GM23338 (cell line): Measurements from ENCODE around the gene CARF.

Experiments
- CREB1 ChIP-seq: fragments of 250-450 bp; sonication (Bioruptor Pico); IDR thresholded peaks from 2 replicates; pipeline ENCODE4 v1.5.0; 2020; ENCODE audit warnings: low read depth, mild to moderate bottlenecking, moderate library complexity
- EZH2 ChIP-seq: fragments of 200-600 bp; sonication (generic); IDR thresholded peaks from one replicate; pipeline ENCODE4 v1.8.0; 2017; ENCODE audit warnings: antibody characterized with exemption, mild to moderate bottlenecking, low read depth; ENCODE audit not compliant: unreplicated experiment
- EZH2phosphoT487 ChIP-seq: fragments of 200-600 bp; sonication (generic); IDR thresholded peaks from one replicate; pipeline ENCODE4 v1.8.1; 2018; ENCODE audit warnings: antibody characterized with exemption; ENCODE audit not compliant: unreplicated experiment
- JUNB ChIP-seq: IDR thresholded peaks from one replicate; pipeline ENCODE4 v1.6.1; 2016; ENCODE audit warnings: antibody characterized with exemption; ENCODE audit not compliant: unreplicated experiment
- NANOG ChIP-seq: IDR thresholded peaks from 2 replicates; pipeline ENCODE4 v1.6.1; 2016; ENCODE audit warnings: antibody characterized with exemption, borderline replicate concordance
- POLR2AphosphoS5 ChIP-seq: IDR thresholded peaks from 2 replicates; pipeline ENCODE4 v1.6.1; 2016; ENCODE audit warnings: antibody characterized with exemption, low read depth
- STAT1 ChIP-seq: IDR thresholded peaks from one replicate; pipeline ENCODE4 v1.6.1; 2016; ENCODE audit warnings: antibody characterized with exemption; ENCODE audit not compliant: unreplicated experiment
- ZNF114 ChIP-seq: fragments of 250-450 bp; sonication (Bioruptor Pico); IDR thresholded peaks from 2 replicates; pipeline ENCODE4 v1.5.0; 2020; ENCODE audit warnings: mild to moderate bottlenecking, moderate library complexity
- ZNF331 ChIP-seq: fragments of 250-450 bp; sonication (Bioruptor Pico); IDR thresholded peaks from 2 replicates; pipeline ENCODE4 v1.5.0; 2020; ENCODE audit warnings: low read depth, mild to moderate bottlenecking, moderate library complexity
- TF ChIP-seq, protein P1 (sequence below), 2 experiments: fragments of 200-600 bp in 1 of 2; sonication (generic) in 1 of 2; conservative IDR thresholded peaks; 2 replicates each; pipeline versions ENCODE4 v1.5.1 to v1.6.1; 2016 to 2017; ENCODE audit warnings: antibody characterized with exemption in 2 of 2, low read depth in 2 of 2, mild to moderate bottlenecking in 2 of 2, moderate library complexity in 1 of 2
- TF ChIP-seq, protein P2 (sequence below): IDR thresholded peaks from 2 replicates; pipeline ENCODE4 v1.6.1; 2016; ENCODE audit warnings: antibody characterized with exemption
- TF ChIP-seq, protein P3 (sequence below): IDR thresholded peaks from one replicate; pipeline ENCODE4 v1.6.1; 2018; ENCODE audit warnings: antibody characterized with exemption; ENCODE audit not compliant: unreplicated experiment
- TF ChIP-seq, protein P4 (sequence below): fragments of 250-450 bp; sonication (Bioruptor Pico); IDR thresholded peaks from 2 replicates; pipeline ENCODE4 v1.5.0; 2020; ENCODE audit warnings: mild to moderate bottlenecking, moderate library complexity

DNA sequence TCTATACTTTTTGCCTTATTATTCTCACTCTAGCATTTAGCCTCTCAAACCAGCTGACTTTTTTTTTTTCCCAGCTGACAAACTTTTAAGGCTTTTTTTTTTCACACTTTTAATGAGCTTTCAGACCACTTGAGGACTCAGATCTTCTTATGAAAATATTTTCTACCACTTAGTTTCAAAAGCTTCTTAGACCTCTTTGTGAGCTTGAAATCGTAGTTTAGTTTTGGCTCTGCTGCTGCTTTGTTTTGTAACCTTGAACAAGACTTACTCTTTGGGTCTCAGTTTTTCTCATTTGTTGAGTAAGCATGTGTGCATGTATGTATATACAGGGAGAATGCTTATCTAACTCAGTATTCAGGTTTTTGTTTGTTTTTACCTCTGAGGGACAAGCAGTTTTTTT is 106.1 kb downstream of the CARF start:
- no peak for TF ChIP-seq JUNB
- no peak for TF ChIP-seq EZH2
- TF ChIP-seq, protein P1, sequence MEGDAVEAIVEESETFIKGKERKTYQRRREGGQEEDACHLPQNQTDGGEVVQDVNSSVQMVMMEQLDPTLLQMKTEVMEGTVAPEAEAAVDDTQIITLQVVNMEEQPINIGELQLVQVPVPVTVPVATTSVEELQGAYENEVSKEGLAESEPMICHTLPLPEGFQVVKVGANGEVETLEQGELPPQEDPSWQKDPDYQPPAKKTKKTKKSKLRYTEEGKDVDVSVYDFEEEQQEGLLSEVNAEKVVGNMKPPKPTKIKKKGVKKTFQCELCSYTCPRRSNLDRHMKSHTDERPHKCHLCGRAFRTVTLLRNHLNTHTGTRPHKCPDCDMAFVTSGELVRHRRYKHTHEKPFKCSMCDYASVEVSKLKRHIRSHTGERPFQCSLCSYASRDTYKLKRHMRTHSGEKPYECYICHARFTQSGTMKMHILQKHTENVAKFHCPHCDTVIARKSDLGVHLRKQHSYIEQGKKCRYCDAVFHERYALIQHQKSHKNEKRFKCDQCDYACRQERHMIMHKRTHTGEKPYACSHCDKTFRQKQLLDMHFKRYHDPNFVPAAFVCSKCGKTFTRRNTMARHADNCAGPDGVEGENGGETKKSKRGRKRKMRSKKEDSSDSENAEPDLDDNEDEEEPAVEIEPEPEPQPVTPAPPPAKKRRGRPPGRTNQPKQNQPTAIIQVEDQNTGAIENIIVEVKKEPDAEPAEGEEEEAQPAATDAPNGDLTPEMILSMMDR (conservative IDR thresholded peaks at IDR 0.05; ENCODE audit: low read depth in 2 of 2): no peak
- TF ChIP-seq POLR2AphosphoS5: no peak
- TF ChIP-seq, protein P2, sequence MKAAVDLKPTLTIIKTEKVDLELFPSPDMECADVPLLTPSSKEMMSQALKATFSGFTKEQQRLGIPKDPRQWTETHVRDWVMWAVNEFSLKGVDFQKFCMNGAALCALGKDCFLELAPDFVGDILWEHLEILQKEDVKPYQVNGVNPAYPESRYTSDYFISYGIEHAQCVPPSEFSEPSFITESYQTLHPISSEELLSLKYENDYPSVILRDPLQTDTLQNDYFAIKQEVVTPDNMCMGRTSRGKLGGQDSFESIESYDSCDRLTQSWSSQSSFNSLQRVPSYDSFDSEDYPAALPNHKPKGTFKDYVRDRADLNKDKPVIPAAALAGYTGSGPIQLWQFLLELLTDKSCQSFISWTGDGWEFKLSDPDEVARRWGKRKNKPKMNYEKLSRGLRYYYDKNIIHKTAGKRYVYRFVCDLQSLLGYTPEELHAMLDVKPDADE: no peak
- TF ChIP-seq, protein P3, sequence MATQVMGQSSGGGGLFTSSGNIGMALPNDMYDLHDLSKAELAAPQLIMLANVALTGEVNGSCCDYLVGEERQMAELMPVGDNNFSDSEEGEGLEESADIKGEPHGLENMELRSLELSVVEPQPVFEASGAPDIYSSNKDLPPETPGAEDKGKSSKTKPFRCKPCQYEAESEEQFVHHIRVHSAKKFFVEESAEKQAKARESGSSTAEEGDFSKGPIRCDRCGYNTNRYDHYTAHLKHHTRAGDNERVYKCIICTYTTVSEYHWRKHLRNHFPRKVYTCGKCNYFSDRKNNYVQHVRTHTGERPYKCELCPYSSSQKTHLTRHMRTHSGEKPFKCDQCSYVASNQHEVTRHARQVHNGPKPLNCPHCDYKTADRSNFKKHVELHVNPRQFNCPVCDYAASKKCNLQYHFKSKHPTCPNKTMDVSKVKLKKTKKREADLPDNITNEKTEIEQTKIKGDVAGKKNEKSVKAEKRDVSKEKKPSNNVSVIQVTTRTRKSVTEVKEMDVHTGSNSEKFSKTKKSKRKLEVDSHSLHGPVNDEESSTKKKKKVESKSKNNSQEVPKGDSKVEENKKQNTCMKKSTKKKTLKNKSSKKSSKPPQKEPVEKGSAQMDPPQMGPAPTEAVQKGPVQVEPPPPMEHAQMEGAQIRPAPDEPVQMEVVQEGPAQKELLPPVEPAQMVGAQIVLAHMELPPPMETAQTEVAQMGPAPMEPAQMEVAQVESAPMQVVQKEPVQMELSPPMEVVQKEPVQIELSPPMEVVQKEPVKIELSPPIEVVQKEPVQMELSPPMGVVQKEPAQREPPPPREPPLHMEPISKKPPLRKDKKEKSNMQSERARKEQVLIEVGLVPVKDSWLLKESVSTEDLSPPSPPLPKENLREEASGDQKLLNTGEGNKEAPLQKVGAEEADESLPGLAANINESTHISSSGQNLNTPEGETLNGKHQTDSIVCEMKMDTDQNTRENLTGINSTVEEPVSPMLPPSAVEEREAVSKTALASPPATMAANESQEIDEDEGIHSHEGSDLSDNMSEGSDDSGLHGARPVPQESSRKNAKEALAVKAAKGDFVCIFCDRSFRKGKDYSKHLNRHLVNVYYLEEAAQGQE: no peak
- TF ChIP-seq EZH2phosphoT487: no peak
- TF ChIP-seq CREB1 (CRISPR knock-in tag): no peak
- TF ChIP-seq, protein P4, sequence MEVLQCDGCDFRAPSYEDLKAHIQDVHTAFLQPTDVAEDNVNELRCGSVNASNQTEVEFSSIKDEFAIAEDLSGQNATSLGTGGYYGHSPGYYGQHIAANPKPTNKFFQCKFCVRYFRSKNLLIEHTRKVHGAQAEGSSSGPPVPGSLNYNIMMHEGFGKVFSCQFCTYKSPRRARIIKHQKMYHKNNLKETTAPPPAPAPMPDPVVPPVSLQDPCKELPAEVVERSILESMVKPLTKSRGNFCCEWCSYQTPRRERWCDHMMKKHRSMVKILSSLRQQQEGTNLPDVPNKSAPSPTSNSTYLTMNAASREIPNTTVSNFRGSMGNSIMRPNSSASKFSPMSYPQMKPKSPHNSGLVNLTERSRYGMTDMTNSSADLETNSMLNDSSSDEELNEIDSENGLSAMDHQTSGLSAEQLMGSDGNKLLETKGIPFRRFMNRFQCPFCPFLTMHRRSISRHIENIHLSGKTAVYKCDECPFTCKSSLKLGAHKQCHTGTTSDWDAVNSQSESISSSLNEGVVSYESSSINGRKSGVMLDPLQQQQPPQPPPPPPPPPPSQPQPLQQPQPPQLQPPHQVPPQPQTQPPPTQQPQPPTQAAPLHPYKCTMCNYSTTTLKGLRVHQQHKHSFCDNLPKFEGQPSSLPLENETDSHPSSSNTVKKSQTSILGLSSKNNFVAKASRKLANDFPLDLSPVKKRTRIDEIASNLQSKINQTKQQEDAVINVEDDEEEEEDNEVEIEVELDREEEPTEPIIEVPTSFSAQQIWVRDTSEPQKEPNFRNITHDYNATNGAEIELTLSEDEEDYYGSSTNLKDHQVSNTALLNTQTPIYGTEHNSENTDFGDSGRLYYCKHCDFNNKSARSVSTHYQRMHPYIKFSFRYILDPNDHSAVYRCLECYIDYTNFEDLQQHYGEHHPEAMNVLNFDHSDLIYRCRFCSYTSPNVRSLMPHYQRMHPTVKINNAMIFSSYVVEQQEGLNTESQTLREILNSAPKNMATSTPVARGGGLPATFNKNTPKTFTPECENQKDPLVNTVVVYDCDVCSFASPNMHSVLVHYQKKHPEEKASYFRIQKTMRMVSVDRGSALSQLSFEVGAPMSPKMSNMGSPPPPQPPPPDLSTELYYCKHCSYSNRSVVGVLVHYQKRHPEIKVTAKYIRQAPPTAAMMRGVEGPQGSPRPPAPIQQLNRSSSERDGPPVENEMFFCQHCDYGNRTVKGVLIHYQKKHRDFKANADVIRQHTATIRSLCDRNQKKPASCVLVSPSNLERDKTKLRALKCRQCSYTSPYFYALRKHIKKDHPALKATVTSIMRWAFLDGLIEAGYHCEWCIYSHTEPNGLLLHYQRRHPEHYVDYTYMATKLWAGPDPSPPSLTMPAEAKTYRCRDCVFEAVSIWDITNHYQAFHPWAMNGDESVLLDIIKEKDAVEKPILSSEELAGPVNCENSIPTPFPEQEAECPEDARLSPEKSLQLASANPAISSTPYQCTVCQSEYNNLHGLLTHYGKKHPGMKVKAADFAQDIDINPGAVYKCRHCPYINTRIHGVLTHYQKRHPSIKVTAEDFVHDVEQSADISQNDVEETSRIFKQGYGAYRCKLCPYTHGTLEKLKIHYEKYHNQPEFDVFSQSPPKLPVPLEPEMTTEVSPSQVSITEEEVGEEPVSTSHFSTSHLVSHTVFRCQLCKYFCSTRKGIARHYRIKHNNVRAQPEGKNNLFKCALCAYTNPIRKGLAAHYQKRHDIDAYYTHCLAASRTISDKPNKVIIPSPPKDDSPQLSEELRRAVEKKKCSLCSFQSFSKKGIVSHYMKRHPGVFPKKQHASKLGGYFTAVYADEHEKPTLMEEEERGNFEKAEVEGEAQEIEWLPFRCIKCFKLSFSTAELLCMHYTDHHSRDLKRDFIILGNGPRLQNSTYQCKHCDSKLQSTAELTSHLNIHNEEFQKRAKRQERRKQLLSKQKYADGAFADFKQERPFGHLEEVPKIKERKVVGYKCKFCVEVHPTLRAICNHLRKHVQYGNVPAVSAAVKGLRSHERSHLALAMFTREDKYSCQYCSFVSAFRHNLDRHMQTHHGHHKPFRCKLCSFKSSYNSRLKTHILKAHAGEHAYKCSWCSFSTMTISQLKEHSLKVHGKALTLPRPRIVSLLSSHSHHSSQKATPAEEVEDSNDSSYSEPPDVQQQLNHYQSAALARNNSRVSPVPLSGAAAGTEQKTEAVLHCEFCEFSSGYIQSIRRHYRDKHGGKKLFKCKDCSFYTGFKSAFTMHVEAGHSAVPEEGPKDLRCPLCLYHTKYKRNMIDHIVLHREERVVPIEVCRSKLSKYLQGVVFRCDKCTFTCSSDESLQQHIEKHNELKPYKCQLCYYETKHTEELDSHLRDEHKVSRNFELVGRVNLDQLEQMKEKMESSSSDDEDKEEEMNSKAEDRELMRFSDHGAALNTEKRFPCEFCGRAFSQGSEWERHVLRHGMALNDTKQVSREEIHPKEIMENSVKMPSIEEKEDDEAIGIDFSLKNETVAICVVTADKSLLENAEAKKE (CRISPR knock-in tag): no peak
- no peak for TF ChIP-seq ZNF114 (CRISPR knock-in tag)
- TF ChIP-seq NANOG: no peak
- no peak for TF ChIP-seq ZNF331 (CRISPR knock-in tag)
- TF ChIP-seq STAT1: no peak
